ENCODE data around the gene TMC7.

- TF ChIP-seq CTCF (IDR thresholded peaks at IDR 0.05; ENCODE audit: insufficient read depth, low read depth, low read length) (no peak), EZH2 (IDR thresholded peaks at IDR 0.05; ENCODE audit: insufficient read depth, low read length) (no peak)
Measured at GRCh38 chr16:18966791-18967190, 16.9 kb upstream of the TMC7 start.
